OCI-M2 (cell line): ENCODE data around the gene LTBP2.

Experiments
- DNase-seq: peaks from one replicate; lab custom pipeline; 2025; ENCODE audit not compliant: unreplicated experiment; lab: John Stamatoyannopoulos, UW

The LTBP2 gene

DNA sequence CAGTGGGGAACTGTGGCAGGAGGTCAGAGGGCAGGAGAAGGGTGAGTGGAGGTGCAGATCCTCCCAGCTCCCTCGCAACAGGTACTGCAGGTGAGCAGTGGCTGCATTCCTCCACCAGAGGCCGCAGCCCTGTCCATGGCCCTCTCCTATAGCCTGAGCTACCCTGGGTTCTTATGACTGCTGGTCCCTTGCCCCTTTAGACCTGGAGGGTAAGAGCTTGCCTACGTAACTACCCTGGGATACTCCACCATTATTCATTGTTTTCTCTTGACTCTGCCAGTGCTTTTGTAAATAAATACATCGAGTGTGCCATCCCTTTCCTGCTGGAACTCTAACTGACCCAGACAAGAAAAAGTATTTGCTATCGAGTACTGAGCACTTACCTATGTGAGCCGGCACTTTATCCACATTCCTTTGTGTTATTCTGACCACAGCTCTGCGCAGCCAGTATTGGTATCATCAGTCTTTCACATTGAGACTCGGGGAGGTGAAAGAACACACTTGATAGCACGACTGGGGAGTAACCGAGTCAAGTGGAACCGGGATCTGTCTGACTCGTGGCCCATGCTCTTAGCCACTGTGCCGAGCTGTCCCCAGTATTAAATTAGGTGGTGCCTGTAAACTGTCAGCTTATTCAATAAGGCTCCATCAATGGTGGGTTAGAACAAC lies 38.5 kb downstream of the LTBP2 start:
- no peak for DNase-seq

- no peak for DNase-seq
These were observed 39.2 kb downstream of the LTBP2 start for GRCh38 chr14:74572726-74573301.

- DNase-seq, result no peak
These were observed 39.9 kb downstream of the LTBP2 start for GRCh38 chr14:74571901-74572725.

DNA sequence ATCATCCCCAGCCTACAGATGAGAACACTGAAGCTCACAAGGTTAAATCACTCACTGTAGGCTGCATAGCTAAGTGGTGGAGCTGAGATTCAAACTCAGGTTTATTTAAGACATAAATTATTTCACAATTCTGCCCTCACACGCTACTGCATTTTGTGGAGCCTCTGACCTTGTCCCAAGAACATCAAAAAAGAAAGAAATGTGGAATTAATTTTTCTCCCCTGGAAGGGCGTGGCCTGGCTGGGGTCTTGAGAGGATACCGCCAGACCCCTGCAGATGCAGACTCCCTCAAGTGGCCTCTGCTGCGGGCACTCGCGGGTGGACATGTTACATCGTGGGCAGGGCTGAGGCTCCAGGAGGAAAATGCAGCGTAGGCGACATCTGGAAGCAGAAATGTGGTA lies 40.6 kb downstream of the LTBP2 start:
- DNase-seq, result no peak

DNA sequence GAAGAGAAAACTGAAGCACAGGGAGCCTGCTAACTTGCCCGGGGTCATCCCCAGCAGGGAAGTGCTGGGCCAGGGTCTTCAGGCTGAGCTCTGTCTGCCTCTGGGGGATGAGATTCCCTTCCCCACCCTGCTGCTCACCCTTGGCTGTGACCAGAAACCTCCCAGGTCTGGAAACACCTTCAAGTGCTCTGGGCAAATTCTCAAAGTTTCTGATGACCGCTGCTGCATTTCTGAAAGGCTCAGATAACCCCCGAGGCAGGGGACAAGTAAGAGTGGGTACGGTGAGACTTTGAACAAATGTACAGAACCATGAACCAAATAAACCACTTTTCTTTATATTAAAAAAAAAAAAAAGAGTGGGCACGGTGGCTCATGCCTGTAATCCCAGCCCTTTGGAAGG lies 41.3 kb downstream of the LTBP2 start:
- no peak for DNase-seq

GRCh38 chr14:74569806-74570591 lies 42.0 kb downstream of the LTBP2 start:
- DNase-seq, result no peak

GRCh38 chr14:74569387-74569786 lies 42.6 kb downstream of the LTBP2 start:
- no peak for DNase-seq

GRCh38 chr14:74568911-74569310 lies 43.1 kb downstream of the LTBP2 start:
- DNase-seq, result no peak

GRCh38 chr14:74568380-74568649 lies 43.7 kb downstream of the LTBP2 start:
- no peak for DNase-seq

DNA sequence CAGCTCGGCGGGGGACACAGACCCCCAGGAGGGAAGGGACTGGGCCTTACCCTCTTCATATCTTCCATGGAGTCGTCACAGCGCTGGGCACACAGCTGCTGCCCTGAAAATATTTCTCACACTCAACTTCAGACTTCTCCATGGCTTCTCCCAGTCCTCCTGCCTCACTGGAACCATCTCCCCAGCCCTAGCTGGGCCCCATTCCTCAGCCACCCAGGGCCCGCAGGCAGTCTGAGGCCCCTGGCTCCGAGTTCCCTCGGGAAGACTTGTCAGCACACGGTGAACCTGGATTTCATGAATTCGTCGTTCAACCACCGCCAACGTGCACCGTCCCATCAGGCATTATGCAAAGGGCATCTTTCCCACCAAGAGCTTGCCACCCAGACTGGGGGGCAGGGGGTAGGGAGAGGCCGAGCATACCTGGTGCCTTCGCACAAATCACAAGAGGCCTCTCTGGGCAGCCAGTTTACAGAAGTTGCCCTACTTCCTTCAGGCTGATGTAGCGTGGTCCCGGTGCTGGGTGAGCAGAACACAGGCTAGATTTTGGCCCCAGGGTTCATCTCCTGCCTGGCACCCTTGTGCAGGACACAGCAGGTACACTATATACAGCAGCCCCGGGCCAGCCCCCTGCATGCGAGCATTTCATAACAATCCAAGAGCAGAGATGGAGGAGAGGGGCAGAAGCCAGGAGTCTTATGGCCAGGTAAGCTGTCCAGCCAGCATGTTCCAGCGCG lies 44.2 kb downstream of the LTBP2 start:
- no peak for DNase-seq

DNA sequence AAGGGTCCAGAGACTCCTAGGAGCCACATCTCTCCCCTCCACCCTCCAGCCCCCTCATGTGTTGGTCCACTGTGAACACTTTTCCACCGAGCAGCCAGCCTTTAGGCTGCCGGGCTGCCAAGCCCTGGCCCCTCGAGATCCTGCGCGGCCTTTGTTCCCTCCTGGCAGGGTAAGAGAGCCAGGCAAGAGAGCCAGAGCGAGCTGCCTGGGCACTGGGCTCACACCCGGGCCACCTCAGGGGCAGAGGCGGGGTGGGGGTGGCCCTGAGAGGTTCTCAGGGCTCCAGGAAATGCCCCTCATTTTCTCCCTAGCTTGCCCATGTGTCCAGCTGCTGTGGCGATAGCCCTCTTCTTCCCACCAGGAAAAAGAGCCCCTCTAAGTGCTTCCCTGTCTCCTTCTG lies 44.8 kb downstream of the LTBP2 start:
- no peak for DNase-seq

GRCh38 chr14:74566174-74567141 lies 45.6 kb downstream of the LTBP2 start:
- DNase-seq, result no peak

DNA sequence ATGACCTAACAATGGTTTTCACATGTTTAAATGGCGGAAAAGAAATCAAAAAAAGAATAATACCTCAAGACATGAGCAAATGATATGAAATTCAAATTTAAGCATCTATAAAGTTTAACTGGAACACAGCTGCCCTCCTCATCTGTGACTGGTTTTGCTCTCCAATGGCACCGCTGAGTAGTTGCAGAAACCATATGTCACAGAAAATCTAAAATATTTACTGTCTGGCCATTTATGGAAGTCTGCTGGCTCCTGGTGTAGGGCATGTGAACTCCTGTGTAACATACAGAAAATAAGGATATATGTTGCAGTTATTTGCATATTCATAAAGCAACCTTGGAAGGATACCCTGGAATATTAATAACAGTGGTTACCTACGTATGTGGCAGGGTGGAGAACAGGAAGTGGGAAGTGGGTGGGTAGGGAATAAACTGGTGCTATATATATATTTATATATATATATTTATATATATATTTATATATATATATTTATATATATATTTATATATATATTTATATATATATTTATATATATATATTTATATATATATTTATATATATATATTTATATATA lies 48.4 kb downstream of the LTBP2 start:
- DNase-seq, result no peak

DNA sequence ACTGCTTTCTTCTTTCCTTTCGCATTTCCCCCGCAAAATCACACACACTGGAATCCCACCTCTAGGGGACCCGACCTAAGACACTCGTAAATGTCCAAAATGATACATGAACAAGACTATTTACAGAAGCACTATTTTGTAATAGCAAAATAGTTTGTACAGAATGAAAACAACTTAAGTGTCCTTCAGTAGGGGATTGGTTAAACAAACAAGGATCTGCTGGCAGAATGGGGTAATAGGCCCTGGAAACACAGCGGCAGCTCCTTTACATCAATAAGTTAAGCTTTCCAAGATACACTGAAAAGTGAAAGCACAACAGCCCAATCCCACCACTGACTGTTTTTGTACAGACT lies 48.8 kb downstream of the LTBP2 start:
- DNase-seq, result no peak

DNA sequence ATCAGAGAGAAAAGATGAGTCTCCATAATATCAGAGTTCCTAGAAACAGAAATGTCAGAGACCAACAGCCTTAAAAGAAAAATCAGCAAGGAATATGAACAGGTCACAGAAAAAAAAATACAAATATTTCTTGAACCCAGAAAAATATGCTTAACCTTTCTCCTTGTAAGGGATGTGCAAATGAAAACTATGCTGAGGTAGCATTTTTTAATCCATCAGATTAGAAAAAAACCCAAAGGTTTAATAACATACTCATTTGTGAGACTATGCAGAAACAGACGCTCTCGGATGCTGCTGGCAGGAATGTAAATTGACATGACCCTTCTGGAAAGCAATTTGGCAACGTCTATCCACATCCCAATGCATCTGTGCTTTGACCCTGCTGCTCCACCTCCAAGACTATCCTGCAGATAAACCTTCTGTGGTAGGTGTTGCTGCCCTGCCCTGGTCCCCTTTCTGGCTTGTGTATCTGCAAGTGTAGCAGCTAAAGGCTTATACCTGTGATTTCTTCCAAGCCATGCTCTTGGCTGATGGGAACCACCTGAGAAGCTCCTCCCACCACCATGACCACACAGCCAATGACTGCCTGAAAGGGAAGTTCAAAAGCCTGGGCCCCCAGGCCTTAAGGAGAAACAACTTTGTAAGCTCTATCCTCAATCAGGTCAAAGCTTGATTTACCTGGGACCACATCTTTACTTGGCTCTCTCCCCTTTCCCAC lies 49.4 kb downstream of the LTBP2 start:
- DNase-seq, result no peak

GRCh38 chr14:74558655-74559054 lies 53.4 kb downstream of the LTBP2 start:
- DNase-seq, result no peak

DNA sequence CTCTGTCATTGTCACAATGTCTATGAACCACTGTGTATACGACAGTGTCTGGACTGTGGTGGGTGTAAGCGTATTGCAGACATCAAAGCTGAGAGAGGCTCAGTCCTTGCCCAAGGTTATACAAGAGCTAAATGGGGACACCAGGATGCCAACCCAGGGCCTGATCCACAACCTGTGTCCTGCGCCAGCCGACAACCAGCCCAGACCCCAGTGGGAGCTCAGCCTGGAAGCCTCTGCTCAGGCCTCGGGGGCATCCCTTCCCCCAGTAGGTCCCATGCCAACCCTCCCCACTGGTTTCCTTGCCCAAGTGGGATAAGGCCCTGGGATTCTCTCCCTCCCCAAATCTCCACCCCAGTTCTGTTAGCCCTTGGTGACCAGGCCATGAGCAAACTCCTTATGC lies 54.3 kb downstream of the LTBP2 start:
- DNase-seq, result no peak

- no peak for DNase-seq
These were observed 56.5 kb downstream of the LTBP2 start for GRCh38 chr14:74555476-74556050.
